HG03460 (cell line): ENCODE data around the gene RFPL1.

Source experiments
- ATAC-seq: cut with Tn5 transposase; IDR thresholded peaks from one replicate; pipeline ENCODE4 v1.9.1; 2021; ENCODE audit not compliant: unreplicated experiment

RFPL1 gene

GRCh38 chr22:29442976-29443375, 4.6 kb downstream of the RFPL1 start:
- ATAC-seq = no peak

GRCh38 chr22:29443452-29443851, 5.1 kb downstream of the RFPL1 start:
- no peak for ATAC-seq

- ATAC-seq = no peak
Measured at GRCh38 chr22:29443861-29444792, 5.7 kb downstream of the RFPL1 start.

GRCh38 chr22:29445508-29445907, 7.1 kb downstream of the RFPL1 start:
- ATAC-seq = no peak

GRCh38 chr22:29447906-29448305, 9.5 kb downstream of the RFPL1 start:
- no peak for ATAC-seq

GRCh38 chr22:29449296-29449875, 11.0 kb downstream of the RFPL1 start:
- no peak for ATAC-seq

GRCh38 chr22:29450222-29450621, 11.8 kb downstream of the RFPL1 start:
- ATAC-seq = no peak

GRCh38 chr22:29451863-29452262, 13.5 kb downstream of the RFPL1 start:
- no peak for ATAC-seq

GRCh38 chr22:29454276-29454675, 15.9 kb downstream of the RFPL1 start:
- ATAC-seq = no peak

GRCh38 chr22:29456211-29456671, 17.9 kb downstream of the RFPL1 start:
- no peak for ATAC-seq

- no peak for ATAC-seq
Measured at GRCh38 chr22:29457730-29458129, 19.3 kb downstream of the RFPL1 start.

- no peak for ATAC-seq
Measured at GRCh38 chr22:29458551-29458950, 20.2 kb downstream of the RFPL1 start.

GRCh38 chr22:29459773-29460172, 21.4 kb downstream of the RFPL1 start:
- no peak for ATAC-seq

GRCh38 chr22:29461263-29461662, 22.9 kb downstream of the RFPL1 start:
- ATAC-seq = no peak

GRCh38 chr22:29463629-29464028, 25.2 kb downstream of the RFPL1 start:
- ATAC-seq = no peak

- ATAC-seq = no peak
Measured at GRCh38 chr22:29464581-29464980, 26.2 kb downstream of the RFPL1 start.

GRCh38 chr22:29469755-29470154, 31.4 kb downstream of the RFPL1 start:
- no peak for ATAC-seq

- ATAC-seq = no peak
Measured at GRCh38 chr22:29470159-29470855, 31.9 kb downstream of the RFPL1 start.

- ATAC-seq = no peak
Measured at GRCh38 chr22:29473001-29473400, 34.6 kb downstream of the RFPL1 start.

GRCh38 chr22:29475550-29475949, 37.2 kb downstream of the RFPL1 start:
- peak; percentile 61 for ATAC-seq

- no peak for ATAC-seq
Measured at GRCh38 chr22:29476116-29476515, 37.7 kb downstream of the RFPL1 start.
